Stimulated activated CD4-positive, alpha-beta T cell treated with anti-CD3 and anti-CD28 coated beads, Interleukin-15, amount 100 ng/mL, for 24 hours (primary cell): ENCODE data around the gene DHCR7.

ENCODE experiments used
- DNase-seq: peaks from one replicate; pipeline ENCODE4 v3.0.0-alpha.2; 2020

DHCR7 gene, protein sequence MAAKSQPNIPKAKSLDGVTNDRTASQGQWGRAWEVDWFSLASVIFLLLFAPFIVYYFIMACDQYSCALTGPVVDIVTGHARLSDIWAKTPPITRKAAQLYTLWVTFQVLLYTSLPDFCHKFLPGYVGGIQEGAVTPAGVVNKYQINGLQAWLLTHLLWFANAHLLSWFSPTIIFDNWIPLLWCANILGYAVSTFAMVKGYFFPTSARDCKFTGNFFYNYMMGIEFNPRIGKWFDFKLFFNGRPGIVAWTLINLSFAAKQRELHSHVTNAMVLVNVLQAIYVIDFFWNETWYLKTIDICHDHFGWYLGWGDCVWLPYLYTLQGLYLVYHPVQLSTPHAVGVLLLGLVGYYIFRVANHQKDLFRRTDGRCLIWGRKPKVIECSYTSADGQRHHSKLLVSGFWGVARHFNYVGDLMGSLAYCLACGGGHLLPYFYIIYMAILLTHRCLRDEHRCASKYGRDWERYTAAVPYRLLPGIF

DNA sequence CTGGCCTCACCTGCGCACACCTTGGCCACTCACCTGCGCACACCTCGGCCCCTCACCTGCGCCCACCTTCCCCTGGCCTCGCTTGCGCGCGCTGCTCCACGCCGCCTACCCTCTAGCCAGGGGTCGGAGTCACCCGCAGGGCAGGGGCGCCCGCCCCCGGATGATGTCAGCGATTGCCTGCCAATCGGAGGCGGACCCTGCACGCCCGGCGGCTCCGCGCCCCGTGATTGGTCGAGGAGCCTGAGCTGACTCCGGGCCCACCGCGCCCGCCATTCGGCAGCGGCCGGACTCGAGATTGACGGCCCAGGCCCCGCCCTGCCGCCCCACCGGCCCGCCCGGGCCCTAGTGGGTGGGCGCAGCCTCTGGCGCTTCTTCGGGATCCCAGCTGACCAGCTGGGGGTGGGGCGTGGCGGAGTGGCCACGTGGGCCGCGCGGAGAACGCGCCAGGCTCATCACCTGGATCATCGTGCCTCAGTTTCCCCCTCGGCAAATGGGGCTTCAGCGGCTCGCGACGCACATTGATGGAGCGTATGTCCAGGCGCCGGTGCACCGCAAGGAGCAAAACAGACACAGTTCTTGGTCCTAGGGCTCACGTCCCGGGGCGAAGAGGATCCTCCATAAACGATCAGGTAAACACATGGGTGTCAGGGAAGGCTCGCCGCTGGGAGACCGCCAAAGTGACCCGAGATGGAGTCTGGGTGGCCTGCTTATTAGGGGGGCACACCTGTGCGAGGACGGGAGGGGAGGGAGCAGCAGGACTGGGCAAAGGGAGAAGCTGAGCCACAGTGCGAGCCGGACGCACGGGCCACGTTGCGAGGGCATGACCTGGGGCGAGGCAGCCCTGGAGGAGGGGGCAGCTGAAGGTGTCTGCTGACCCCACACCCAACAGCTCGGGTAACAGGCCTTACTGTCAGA lies at the start of gene DHCR7:
Gene DHCR7, minus strand, starts transcription at position 137 of the 915 bp plus-strand sequence. CDS start 3,441 bp downstream, outside the sequence.
- DNase-seq: peak; percentile 98

DNA sequence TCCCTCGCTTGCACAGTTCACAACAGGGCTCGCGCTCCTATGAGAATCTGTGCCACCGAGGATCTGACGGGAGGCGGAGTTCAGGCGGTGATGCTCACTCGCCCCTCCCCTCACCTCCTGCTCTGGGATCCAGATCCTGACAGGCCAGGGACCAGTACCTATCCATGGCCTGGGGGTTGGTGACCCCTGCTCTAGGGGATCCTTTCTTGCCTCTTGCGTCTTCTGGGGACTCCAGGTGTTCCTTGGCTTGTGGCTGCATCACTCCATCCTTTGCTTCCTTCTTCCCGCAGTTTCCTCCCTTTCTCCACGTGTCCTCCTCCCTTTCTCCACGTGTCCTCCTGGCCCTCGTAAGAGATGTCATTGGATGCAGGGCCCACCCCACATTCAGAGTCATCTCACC lies 48.2 kb upstream of the DHCR7 start:
- DNase-seq: no peak

DNA sequence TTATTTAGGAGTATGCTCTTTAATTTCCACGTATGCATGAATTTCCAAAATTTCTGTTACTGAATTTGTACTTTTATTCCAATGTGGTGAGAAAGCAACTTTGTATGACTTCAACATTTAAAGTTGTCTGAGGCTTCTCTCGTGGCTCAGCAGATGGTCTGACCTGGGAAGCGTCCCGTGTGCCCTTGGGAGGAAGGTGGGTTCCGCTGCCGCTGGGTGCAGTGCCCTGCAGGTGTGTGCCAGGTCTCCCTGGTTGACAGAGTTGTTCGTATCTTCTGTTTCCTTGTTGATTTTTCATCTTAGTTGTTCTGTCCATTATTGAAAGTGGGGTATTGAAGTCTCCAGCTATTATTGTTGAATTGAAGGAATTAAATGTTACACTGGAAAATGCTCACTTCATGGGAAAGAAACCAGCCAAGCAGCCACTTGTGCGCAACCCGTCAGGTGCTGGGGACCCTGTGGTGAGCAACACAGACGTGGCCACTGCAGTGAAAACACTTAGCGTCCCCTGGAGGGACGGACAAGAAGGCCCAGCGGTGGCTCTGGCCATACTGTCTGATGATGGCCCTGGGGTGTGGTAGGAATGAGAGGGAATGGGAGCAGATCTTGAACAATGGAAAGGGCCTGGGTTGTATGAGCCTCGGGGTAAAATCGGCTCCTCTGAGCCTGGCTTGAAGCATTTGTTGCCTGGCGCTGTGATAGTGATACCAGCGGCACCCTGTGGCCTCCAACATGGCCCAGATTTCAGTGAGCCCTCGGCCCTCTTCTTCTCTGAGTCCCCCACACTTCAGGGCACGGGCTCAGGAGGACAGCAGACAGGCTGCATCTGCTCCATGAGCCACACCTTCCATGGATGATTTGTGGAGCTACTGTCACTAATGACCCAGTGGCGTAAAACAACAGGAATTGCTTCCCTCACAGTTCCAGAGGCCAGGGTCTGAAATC lies 47.4 kb upstream of the DHCR7 start:
- no peak for DNase-seq

GRCh38 chr11:71491940-71492339 lies 43.7 kb upstream of the DHCR7 start:
- no peak for DNase-seq

DNA sequence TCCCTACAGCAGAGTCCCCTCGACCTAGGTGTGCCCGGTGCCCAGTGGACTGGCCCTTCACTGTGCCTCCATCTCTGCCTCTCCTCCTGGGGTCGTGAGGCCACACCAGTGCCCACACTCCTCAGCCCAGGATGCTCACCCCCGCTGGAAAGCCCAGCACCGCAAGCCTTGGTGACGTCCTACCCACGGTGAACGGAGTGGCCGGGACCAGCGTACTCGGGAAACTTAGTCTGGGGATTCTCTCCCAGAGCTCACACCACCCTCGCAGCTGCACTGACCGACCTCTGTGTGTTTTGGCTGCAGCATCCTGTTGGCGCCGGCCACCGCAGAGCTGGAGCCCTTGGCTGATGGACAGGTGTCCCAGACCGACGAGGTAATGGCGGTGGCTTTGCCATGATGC lies 43.3 kb upstream of the DHCR7 start:
- DNase-seq: no peak

DNA sequence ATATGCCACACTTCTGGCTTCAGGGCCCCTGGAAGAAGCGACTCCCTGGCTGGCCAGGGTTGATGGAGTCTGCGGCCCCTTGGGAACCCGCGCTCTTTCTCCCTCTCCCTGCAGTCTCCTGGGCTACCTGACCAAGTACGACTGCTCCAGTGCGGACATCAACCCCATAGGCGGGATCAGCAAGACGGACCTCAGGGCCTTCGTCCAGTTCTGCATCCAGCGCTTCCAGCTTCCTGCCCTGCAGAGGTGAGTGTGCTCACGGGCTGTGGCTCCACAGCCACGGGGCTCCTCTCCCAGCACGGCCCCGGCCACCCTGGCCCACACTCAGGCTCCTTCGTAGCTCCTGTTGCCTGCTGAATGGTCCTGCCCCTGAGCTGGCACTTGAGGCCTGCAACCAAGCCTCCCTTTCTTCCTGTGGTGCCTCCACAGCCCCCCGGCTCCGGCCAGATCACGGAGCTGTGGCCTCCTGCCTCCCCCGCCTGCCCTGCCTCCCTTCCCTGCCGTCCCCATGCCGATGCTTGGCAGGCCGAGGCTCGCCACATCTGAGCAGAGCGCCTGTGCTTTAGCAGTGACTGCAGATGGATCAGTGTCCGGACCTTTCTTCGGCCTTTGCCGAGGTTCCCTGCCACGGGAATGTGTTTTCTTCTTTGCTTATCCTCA lies 42.7 kb upstream of the DHCR7 start:
- DNase-seq: no peak

- no peak for DNase-seq
Observed at GRCh38 chr11:71490044-71490730, 42.0 kb upstream of the DHCR7 start.

DNA sequence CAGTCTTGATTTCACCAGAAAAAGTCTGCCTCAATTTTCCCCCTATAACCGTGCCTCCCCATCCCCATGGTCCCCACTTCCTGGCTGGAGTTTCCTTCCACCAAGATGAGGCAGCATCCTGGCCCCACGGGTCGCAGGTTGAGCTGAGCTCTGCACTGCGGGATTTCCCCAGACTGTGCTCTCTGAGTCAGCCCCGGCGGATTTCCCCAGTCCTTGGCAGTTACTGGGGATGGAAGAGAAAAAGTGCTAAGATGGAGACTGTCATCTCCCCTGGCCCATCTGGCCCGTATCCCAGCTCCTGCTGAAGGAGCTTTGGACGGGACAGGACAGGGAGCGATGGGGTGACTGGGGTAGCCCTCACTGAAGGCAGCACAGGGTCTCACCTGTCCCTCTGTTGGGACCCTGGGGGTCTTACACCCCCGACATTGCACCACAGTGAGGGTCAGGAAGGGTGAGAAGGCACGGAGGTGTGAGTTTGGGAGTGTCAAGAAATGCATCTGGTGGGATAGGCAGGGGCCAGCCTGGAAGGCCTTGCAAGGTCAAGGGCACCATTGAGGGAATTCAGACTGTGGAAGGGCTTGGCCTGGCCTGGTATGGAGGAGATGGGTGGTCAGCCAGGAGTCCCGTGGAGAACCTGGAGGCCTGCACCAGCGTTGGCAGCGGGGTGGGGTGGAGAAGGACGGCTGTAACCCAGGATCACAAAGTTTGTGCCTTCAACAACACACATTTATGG lies 41.3 kb upstream of the DHCR7 start:
- DNase-seq: peak; percentile 82

GRCh38 chr11:71488681-71489270 lies 40.6 kb upstream of the DHCR7 start:
- no peak for DNase-seq

- no peak for DNase-seq
Observed at GRCh38 chr11:71486320-71486719, 38.1 kb upstream of the DHCR7 start.

DNA sequence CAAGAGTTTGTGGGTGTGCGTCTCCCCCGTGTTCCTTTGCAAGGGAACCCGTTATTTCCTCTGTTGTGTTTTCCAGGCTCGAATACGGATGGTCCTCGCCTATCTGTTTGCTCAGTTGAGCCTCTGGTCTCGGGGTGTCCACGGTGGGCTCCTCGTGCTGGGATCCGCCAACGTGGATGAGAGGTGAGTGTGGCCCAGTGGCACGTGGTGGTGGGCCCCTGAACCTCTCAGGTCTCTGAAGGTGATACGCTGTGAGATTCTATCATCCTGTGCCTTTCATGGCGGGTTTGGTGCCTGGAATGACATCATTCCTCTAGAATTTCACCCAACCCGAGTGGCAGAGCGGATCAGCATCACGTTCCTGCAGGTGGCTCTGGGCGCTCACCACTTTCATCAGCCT lies 37.3 kb upstream of the DHCR7 start:
- DNase-seq: no peak

DNA sequence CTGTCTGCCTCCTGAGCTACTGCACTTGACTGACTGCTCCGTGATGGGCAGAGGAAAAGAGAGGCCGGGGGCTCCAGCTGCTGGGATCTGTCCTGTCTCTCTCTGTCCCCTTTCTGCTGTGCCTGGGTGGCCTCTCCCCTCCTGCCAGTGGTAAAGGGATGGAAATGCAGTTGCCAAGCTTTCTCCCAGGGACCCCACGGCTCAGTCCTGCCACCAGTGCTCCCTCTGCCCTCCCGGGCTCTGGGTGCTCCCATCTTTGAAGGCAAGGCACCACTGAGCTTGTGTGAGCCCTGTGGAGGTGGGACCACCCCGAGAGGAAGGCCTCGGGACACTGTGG lies 36.8 kb upstream of the DHCR7 start:
- no peak for DNase-seq

GRCh38 chr11:71484248-71485062 lies 36.3 kb upstream of the DHCR7 start:
- DNase-seq: no peak

GRCh38 chr11:71483692-71484091 lies 35.5 kb upstream of the DHCR7 start:
- DNase-seq: no peak

GRCh38 chr11:71482746-71483364 lies 34.7 kb upstream of the DHCR7 start:
- DNase-seq: no peak

DNA sequence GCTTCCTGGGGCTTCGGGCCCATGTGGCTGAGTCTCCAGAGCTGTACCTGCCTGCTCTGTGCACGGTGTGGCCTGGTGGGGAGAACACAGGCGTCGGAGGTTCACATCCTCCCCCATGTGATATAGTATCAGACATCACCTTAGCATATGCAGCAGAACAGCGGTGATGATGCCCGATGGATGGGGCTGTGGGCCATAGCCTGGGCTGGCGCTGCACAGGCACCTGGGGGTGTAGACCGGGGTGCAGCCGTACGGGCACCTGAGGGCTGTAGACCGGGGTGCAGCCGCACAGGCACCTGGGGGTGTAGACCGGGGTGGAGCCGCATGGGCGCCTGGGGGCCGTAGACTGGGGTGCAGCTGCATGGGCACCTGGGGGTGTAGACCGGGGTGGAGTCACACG lies 34.0 kb upstream of the DHCR7 start:
- DNase-seq: no peak

GRCh38 chr11:71481101-71481960 lies 33.1 kb upstream of the DHCR7 start:
- DNase-seq: no peak

- no peak for DNase-seq
Observed at GRCh38 chr11:71478528-71478840, 30.3 kb upstream of the DHCR7 start.
